HepG2 (cell line): Measurements from ENCODE around the gene HBQ1. TPM values are rescaled to one million over a fixed set of nuclear protein-coding genes. Genes with fewer than 3 reads are reported as not detected.

Experiments
- CENPT ChIP-seq: sonication (generic); formaldehyde crosslinking; IDR thresholded peaks from 2 replicates; pipeline ENCODE4 v1.8.0; 2022; ENCODE audit warnings: low read depth, mild to moderate bottlenecking, moderate library complexity, missing genetic modification reagents
- HDAC2 ChIP-seq: sonication (generic); formaldehyde crosslinking; IDR thresholded peaks from 2 replicates; pipeline ENCODE4 v1.4.0; 2020; ENCODE audit warnings: missing genetic modification reagents
- KDM4B ChIP-seq: sonication (generic); formaldehyde crosslinking; IDR thresholded peaks from 2 replicates; pipeline ENCODE4 v1.4.0; 2020; ENCODE audit warnings: missing genetic modification reagents
- RARG ChIP-seq: sonication (generic); formaldehyde crosslinking; IDR thresholded peaks from 2 replicates; pipeline ENCODE4 v1.4.0; 2020; ENCODE audit warnings: low read depth, mild to moderate bottlenecking, missing genetic modification reagents
- SP5 ChIP-seq: IDR thresholded peaks from 2 replicates; pipeline ENCODE4 v1.6.1; 2016; ENCODE audit warnings: low read depth, borderline replicate concordance
- ZFYVE20 ChIP-seq: sonication (generic); formaldehyde crosslinking; IDR thresholded peaks from 2 replicates; pipeline ENCODE4 v1.8.0; 2023; ENCODE audit warnings: low read depth, mild to moderate bottlenecking, moderate library complexity, missing genetic modification reagents, borderline replicate concordance
- ZKSCAN5 ChIP-seq: sonication (generic); formaldehyde crosslinking; IDR thresholded peaks from 2 replicates; pipeline ENCODE4 v1.5.1; 2020; ENCODE audit warnings: mild to moderate bottlenecking, missing genetic modification reagents
- ZNF460 ChIP-seq: sonication (generic); formaldehyde crosslinking; IDR thresholded peaks from 2 replicates; pipeline ENCODE4 v1.5.1; 2020; ENCODE audit warnings: missing genetic modification reagents, mild to moderate bottlenecking, borderline replicate concordance
- polyA plus RNA-seq, 8 experiments: library from polyadenylated mRNA; depleted of rRNA in 3 of 8; stranded (reverse) in 7 of 8; unstranded in 1 of 8; fragments of >200 nt; fragmentation: Illumina TruSeq in 4 of 8; extraction: Trizol in 4 of 8; gene quantifications; 2 replicates each; pipeline versions ENCODE4 v1.2.1 to v1.2.3, GENCODE V29; 2011 to 2016; ENCODE audit warnings: low read depth in 4 of 8, missing spikeins in 1 of 8, mixed read lengths in 1 of 8; ENCODE audit not compliant: insufficient read depth in 1 of 8
- total RNA-seq, 5 experiments: library from RNA; depleted of rRNA; stranded (reverse); fragments of >200 nt; fragmentation: Illumina TruSeq; extraction: Trizol; gene quantifications; 2 replicates each; pipeline ENCODE4 v1.2.3, GENCODE V29; 2016; ENCODE audit warnings: low read depth in 1 of 5
- TF ChIP-seq, protein P1 (sequence below): sonication (generic); formaldehyde crosslinking; IDR thresholded peaks from 2 replicates; pipeline ENCODE4 v1.4.0; 2020; ENCODE audit warnings: missing genetic modification reagents
- TF ChIP-seq, protein P2 (sequence below): sonication (generic); formaldehyde crosslinking; IDR thresholded peaks from 2 replicates; pipeline ENCODE4 v1.5.1; 2020; ENCODE audit warnings: mild to moderate bottlenecking, missing genetic modification reagents, moderate library complexity

The HBQ1 gene
- total and polyA plus RNA-seq, 2 of the 13 experiments (the other 11 are each of a cell fraction or from before 2014, with no cell fraction given) = 4.9 to 7.4 TPM

DNA sequence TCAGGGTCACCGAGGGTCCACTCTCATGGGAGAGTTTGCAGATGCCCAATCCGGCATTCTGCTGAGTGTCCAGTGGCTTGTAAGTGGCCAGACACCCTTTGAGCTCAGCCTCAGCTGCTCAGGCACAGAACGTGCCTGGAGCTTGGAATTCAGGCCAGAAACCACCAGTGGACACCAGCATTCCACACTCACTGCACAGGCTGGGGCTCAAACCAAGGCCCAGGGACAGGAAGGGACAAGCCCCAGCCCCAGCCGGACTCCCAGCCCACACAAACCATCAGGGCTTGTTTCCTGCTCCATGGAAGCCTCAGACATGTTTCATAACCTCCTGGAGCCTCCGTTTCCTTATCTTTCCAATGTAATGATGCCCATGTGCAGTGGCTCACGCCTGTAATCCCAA lies 36.8 kb upstream of the HBQ1 start (continued):
- TF ChIP-seq, protein P1, sequence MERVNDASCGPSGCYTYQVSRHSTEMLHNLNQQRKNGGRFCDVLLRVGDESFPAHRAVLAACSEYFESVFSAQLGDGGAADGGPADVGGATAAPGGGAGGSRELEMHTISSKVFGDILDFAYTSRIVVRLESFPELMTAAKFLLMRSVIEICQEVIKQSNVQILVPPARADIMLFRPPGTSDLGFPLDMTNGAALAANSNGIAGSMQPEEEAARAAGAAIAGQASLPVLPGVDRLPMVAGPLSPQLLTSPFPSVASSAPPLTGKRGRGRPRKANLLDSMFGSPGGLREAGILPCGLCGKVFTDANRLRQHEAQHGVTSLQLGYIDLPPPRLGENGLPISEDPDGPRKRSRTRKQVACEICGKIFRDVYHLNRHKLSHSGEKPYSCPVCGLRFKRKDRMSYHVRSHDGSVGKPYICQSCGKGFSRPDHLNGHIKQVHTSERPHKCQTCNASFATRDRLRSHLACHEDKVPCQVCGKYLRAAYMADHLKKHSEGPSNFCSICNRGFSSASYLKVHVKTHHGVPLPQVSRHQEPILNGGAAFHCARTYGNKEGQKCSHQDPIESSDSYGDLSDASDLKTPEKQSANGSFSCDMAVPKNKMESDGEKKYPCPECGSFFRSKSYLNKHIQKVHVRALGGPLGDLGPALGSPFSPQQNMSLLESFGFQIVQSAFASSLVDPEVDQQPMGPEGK (CRISPR knock-in tag) = peak; percentile 15; the same call in 1 of the 2 replicates
- TF ChIP-seq ZKSCAN5 = no peak
- TF ChIP-seq CENPT = no peak
- no peak for TF ChIP-seq HDAC2 (CRISPR knock-in tag)
- no peak for TF ChIP-seq ZFYVE20
- TF ChIP-seq KDM4B (CRISPR knock-in tag) = no peak
- no peak for TF ChIP-seq ZNF460 (CRISPR knock-in tag)
- TF ChIP-seq, protein P2, sequence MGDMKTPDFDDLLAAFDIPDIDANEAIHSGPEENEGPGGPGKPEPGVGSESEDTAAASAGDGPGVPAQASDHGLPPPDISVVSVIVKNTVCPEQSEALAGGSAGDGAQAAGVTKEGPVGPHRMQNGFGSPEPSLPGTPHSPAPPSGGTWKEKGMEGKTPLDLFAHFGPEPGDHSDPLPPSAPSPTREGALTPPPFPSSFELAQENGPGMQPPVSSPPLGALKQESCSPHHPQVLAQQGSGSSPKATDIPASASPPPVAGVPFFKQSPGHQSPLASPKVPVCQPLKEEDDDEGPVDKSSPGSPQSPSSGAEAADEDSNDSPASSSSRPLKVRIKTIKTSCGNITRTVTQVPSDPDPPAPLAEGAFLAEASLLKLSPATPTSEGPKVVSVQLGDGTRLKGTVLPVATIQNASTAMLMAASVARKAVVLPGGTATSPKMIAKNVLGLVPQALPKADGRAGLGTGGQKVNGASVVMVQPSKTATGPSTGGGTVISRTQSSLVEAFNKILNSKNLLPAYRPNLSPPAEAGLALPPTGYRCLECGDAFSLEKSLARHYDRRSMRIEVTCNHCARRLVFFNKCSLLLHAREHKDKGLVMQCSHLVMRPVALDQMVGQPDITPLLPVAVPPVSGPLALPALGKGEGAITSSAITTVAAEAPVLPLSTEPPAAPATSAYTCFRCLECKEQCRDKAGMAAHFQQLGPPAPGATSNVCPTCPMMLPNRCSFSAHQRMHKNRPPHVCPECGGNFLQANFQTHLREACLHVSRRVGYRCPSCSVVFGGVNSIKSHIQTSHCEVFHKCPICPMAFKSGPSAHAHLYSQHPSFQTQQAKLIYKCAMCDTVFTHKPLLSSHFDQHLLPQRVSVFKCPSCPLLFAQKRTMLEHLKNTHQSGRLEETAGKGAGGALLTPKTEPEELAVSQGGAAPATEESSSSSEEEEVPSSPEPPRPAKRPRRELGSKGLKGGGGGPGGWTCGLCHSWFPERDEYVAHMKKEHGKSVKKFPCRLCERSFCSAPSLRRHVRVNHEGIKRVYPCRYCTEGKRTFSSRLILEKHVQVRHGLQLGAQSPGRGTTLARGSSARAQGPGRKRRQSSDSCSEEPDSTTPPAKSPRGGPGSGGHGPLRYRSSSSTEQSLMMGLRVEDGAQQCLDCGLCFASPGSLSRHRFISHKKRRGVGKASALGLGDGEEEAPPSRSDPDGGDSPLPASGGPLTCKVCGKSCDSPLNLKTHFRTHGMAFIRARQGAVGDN (CRISPR knock-in tag) = peak; percentile 48
- TF ChIP-seq RARG (CRISPR knock-in tag) = no peak
- no peak for TF ChIP-seq SP5 (CRISPR knock-in tag)
